K562 (cell line): Measurements from ENCODE around the gene LHX5. TPM values are rescaled to one million over a fixed set of nuclear protein-coding genes. Genes with fewer than 3 reads are reported as not detected.

Experiments used
- ATAC-seq: fragments of 200-7000 bp; cut with Tn5 transposase; 3 replicates; pipeline ENCODE4 v1.9.1; 2020; ENCODE audit warnings: moderate library complexity
- BruUV-seq: library from RNA; stranded (reverse); fragments of 400-500 nt; replicated peaks from 2 replicates; lab custom pipeline; 2021; lab: Mats Ljungman, UMichigan
- CTCF ChIA-PET: fragments of 300-600 bp; formaldehyde crosslinking; extraction: SDS; loops from one replicate; lab custom pipeline; 2021; ENCODE audit warnings: low intra/inter-chr PET ratio; lab: Yijun Ruan, JAX
- POLR2A ChIA-PET: fragments of 300-600, 350-650 bp; sonication (Branson Sonifier 250); formaldehyde crosslinking; extraction: SDS; loops from one replicate; lab custom pipeline; 2021; ENCODE audit warnings: antibody characterized with exemption, inconsistent platforms; lab: Yijun Ruan, JAX
- DNase-seq, 4 experiments: peaks; one replicate each; pipeline versions ENCODE4 v3.0.0 to v3.0.0-alpha.2; 2011 to 2018; ENCODE audit warnings: low spot score in 3 of 4, mixed read lengths in 3 of 4; ENCODE audit errors: extremely low read depth in 1 of 4
- FAIRE-seq: peaks from 2 replicates; lab custom pipeline; 2011; peaks lifted over from hg19 to GRCh38; lab: Jason Lieb, UNC
- H2AFZ ChIP-seq: 2 replicates; pipeline ENCODE4 v1.6.0; 2011; ENCODE audit warnings: low read depth, low read length, control low read depth, inconsistent platforms
- H3K27ac ChIP-seq: fragments of 200-600 bp; 3 replicates; pipeline ENCODE4 v1.8.0; 2011; ENCODE audit warnings: low read depth, mild to moderate bottlenecking, control low read depth, inconsistent platforms, low read length, moderate library complexity, mixed read lengths; ENCODE audit errors: extremely low read depth
- H3K27me3 ChIP-seq, 2 experiments: fragments of 300-600 bp in 1 of 2; 2 replicates in 1 of 2; 3 replicates in 1 of 2; pipeline versions ENCODE4 v1.6.0 to v1.8.0; 2011; ENCODE audit warnings: inconsistent platforms in 2 of 2, low read length in 2 of 2, mild to moderate bottlenecking in 1 of 2, mixed read lengths in 1 of 2, moderate library complexity in 1 of 2; ENCODE audit not compliant: control insufficient read depth in 2 of 2, insufficient read depth in 2 of 2
- H3K36me3 ChIP-seq: fragments of 300-600 bp; 3 replicates; pipeline ENCODE4 v1.8.0; 2011; ENCODE audit warnings: mild to moderate bottlenecking, low read length, inconsistent platforms; ENCODE audit not compliant: control insufficient read depth, insufficient read depth
- H3K4me1 ChIP-seq, 2 experiments: fragments of 200-600 bp in 1 of 2; replicated peaks in 1 of 2; 2 replicates in 1 of 2; 3 replicates in 1 of 2; pipeline versions ENCODE4 v1.5.1 to v1.8.0; 2011; ENCODE audit warnings: inconsistent platforms in 2 of 2, low read length in 2 of 2, mild to moderate bottlenecking in 1 of 2, mixed read lengths in 1 of 2, moderate library complexity in 1 of 2; ENCODE audit not compliant: control insufficient read depth in 2 of 2, insufficient read depth in 2 of 2
- H3K4me2 ChIP-seq: 2 replicates; pipeline ENCODE4 v1.6.1; 2011; ENCODE audit warnings: low read length, control low read depth, inconsistent platforms, mixed read lengths; ENCODE audit not compliant: insufficient read depth
- H3K4me3 ChIP-seq: fragments of 200-600 bp; sonication (generic), shearing (Covaris generic); 2 replicates; pipeline ENCODE4 v1.5.1; 2016; ENCODE audit warnings: control low read depth, inconsistent platforms
- H3K79me2 ChIP-seq: fragments of 200-600 bp; 3 replicates; pipeline ENCODE4 v1.8.0; 2011; ENCODE audit warnings: low read length, inconsistent platforms; ENCODE audit not compliant: control insufficient read depth, insufficient read depth
- H3K9ac ChIP-seq, 2 experiments: 2 replicates each; pipeline versions ENCODE4 v1.6.0 to v1.6.1; 2011; ENCODE audit warnings: low read depth in 2 of 2, low read length in 2 of 2, control low read depth in 1 of 2, inconsistent platforms in 1 of 2, mild to moderate bottlenecking in 1 of 2, mixed read lengths in 1 of 2; ENCODE audit not compliant: insufficient read depth in 1 of 2
- H3K9me1 ChIP-seq: one replicate; pipeline ENCODE4 v1.6.0; 2011; ENCODE audit warnings: inconsistent platforms, mild to moderate bottlenecking, low read length, moderate library complexity; ENCODE audit not compliant: control insufficient read depth, insufficient read depth
- H3K9me3 ChIP-seq: replicated peaks from 2 replicates; pipeline ENCODE4 v1.5.1; 2011; ENCODE audit warnings: low read depth, low read length, inconsistent platforms; ENCODE audit not compliant: control insufficient read depth, insufficient read depth
- H4K20me1 ChIP-seq: replicated peaks from 2 replicates; pipeline ENCODE4 v1.6.1; 2011; ENCODE audit warnings: low read length, inconsistent platforms, mixed read lengths; ENCODE audit not compliant: control insufficient read depth, insufficient read depth
- BCOR ChIP-seq: fragments of 450-650 bp; IDR thresholded peaks from 2 replicates; pipeline ENCODE4 v1.6.1; 2016
- BRD9 ChIP-seq: fragments of 450-650 bp; IDR thresholded peaks from 2 replicates; pipeline ENCODE4 v1.6.1; 2018; ENCODE audit warnings: low read depth; ENCODE audit not compliant: partially characterized antibody
- CEBPZ ChIP-seq: fragments of 150-350 bp; IDR thresholded peaks from 2 replicates; pipeline ENCODE4 v1.6.1; 2014; ENCODE audit warnings: low read depth, mild to moderate bottlenecking, low read length, borderline replicate concordance
- GABPB2 ChIP-seq: fragments of 250-450 bp; sonication (Bioruptor Pico); conservative IDR thresholded peaks from 2 replicates; pipeline ENCODE4 v1.5.1; 2021; ENCODE audit warnings: mild to moderate bottlenecking
- KLF1 ChIP-seq: fragments of 450-650 bp; IDR thresholded peaks from 2 replicates; pipeline ENCODE4 v1.6.1; 2016; ENCODE audit warnings: missing genetic modification characterization, missing compliant biosample characterization
- MTF1 ChIP-seq: fragments of 250-450 bp; sonication (Bioruptor Pico); IDR thresholded peaks from 2 replicates; pipeline ENCODE4 v1.9.0; 2021; ENCODE audit warnings: moderate library complexity, mild to moderate bottlenecking, inconsistent platforms, borderline replicate concordance
- MYC ChIP-seq, 2 experiments: fragments of 250-450 bp in 1 of 2; sonication (Bioruptor Pico) in 1 of 2; IDR thresholded peaks; 2 replicates each; pipeline versions ENCODE4 v1.5.1 to v1.6.1; 2012 to 2021; ENCODE audit warnings: low read depth in 2 of 2, borderline replicate concordance in 1 of 2, improper control_type of control experiment in 1 of 2, low read length in 1 of 2, mild to moderate bottlenecking in 1 of 2, moderate library complexity in 1 of 2
- POLR2G ChIP-seq: fragments of 200-400 bp; formaldehyde crosslinking; IDR thresholded peaks from 2 replicates; pipeline ENCODE4 v1.6.1; 2017; ENCODE audit warnings: low read depth, mild to moderate bottlenecking, antibody characterized with exemption, low read length, moderate library complexity
- SFPQ ChIP-seq: fragments of 200-400 bp; formaldehyde crosslinking; IDR thresholded peaks from 2 replicates; pipeline ENCODE4 v1.6.1; 2017; ENCODE audit warnings: mild to moderate bottlenecking, low read depth, low read length, moderate library complexity
- SMAD4 ChIP-seq: fragments of 250-450 bp; sonication (Bioruptor Pico); conservative IDR thresholded peaks from 2 replicates; pipeline ENCODE4 v1.8.0; 2021; ENCODE audit warnings: inconsistent platforms, mild to moderate bottlenecking, moderate library complexity
- SMARCB1 ChIP-seq: IDR thresholded peaks from 2 replicates; pipeline ENCODE4 v1.6.1; 2011; ENCODE audit warnings: improper control_type of control experiment, low read depth; ENCODE audit not compliant: insufficient read length
- TFE3 ChIP-seq: fragments of 450-650 bp; formaldehyde crosslinking; IDR thresholded peaks from 2 replicates; pipeline ENCODE4 v1.4.0; 2020; ENCODE audit warnings: mild to moderate bottlenecking, mixed read lengths
- THRAP3 ChIP-seq: fragments of 450-650 bp; IDR thresholded peaks from 2 replicates; pipeline ENCODE4 v1.6.1; 2016; ENCODE audit warnings: mild to moderate bottlenecking, inconsistent platforms, borderline replicate concordance
- ZKSCAN1 ChIP-seq: fragments of 150-350 bp; IDR thresholded peaks from 2 replicates; pipeline ENCODE4 v1.6.1; 2016; ENCODE audit warnings: low read depth, low read length
- ZNF184 ChIP-seq: sonication (generic); formaldehyde crosslinking; IDR thresholded peaks from 2 replicates; pipeline ENCODE4 v1.5.0; 2020; ENCODE audit warnings: missing genetic modification reagents
- ZNF583 ChIP-seq: fragments of 250-450 bp; sonication (Bioruptor Pico); IDR thresholded peaks from 2 replicates; pipeline ENCODE4 v1.4.0; 2020
- WGBS: fragments of 100-300 bp; shearing (Covaris generic); methylation state at CpG from one replicate; pipeline ENCODE4 v1.1.6; 2016; ENCODE audit warnings: low coverage, mixed read lengths; ENCODE audit not compliant: insufficient coverage; ENCODE audit errors: missing lambda C conversion rate; 5-methylcytosine and 5-hydroxymethylcytosine counted together
- in situ Hi-C: fragments of 300-500 bp; cut with MboI; formaldehyde crosslinking; loops from 4 replicates; pipeline ENCODE4 v1.15.0; 2018; ENCODE audit warnings: inconsistent platforms, mixed read lengths
- intact Hi-C: fragments of 100-400 bp; cut with micrococcal nuclease; formaldehyde crosslinking; loops from 2 replicates; pipeline ENCODE4 v1.14.2; 2022
- polyA plus RNA-seq, 8 experiments: library from polyadenylated mRNA; depleted of rRNA in 4 of 8; stranded (reverse) in 5 of 8; unstranded in 3 of 8; fragments of >200 nt; fragmentation: Nextera tagmentation in 2 of 8; fragmentation: Illumina TruSeq in 1 of 8; extraction: Ambion mirVana in 2 of 8; extraction: Trizol in 1 of 8; gene quantifications; 2 replicates each; pipeline versions ENCODE4 v1.2.1 to v1.2.3, GENCODE V29; 2011 to 2014; ENCODE audit warnings: inconsistent platforms in 1 of 8, missing spikeins in 1 of 8
- total RNA-seq, 7 experiments: library from RNA; depleted of rRNA in 6 of 7; stranded (reverse); fragments of >200 nt in 6 of 7; fragmentation: Illumina TruSeq in 2 of 7; extraction: Trizol in 2 of 7; gene quantifications; 2 replicates each; pipeline versions ENCODE4 v1.2.1 to v1.2.3, GENCODE V29; 2011 to 2021; ENCODE audit warnings: low replicate concordance in 1 of 7

The LHX5 gene
- total and polyA plus RNA-seq, 9 of the 15 experiments (the other 6 are each of a cell fraction or from before 2014, with no cell fraction given): 0.04 to 0.17 (median 0.05) TPM; not detected in 6

GRCh38 chr12:113413488-113413939 is 58.2 kb downstream of the LHX5 start:
- in situ Hi-C loops (loop anchor here (25.0 kb wide), 1 partner anchor 226 kb away; the partner anchor contains the start of genes DDX54 and RITA1), intact Hi-C loops (no loop called here)
- Histone ChIP-seq H2AFZ (peak overlapping the region; percentile 69), H4K20me1 (no peaks in the 10 kb centered on the region), H3K4me2 (no peak overlapping the region; the same call in 1 of the 2 replicates), H3K9ac (no peak overlapping the region), H3K27ac (no peak overlapping the region), H3K79me2 (no peaks in the 10 kb centered on the region), H3K36me3 (no peaks in the 10 kb centered on the region), H3K9me3 (no peaks in the 10 kb centered on the region), H3K4me1 (peaks cover 11 to 16% of the 10 kb centered on the region in 2 experiments), H3K27me3 (no peaks in the 10 kb centered on the region), H3K9me1 (no peaks in the 10 kb centered on the region), H3K4me3 (no peak overlapping the region)
- DNase-seq: peak in 3 of 4 experiments; percentile 28 to 44 (median 35)
- peak; percentile 48 for FAIRE-seq
- peak; percentile 42 for ATAC-seq
- no TSS peak for BruUV-seq
- WGBS: 10% methylated on average over 5 of the region's 11 CpGs
- ChIA-PET POLR2A (interaction anchor here (0.7 to 1.4 kb wide), 2 partner anchors 9 to 12 kb away, joined by 4 to 5 read pairs; no protein-coding TSS in a partner anchor), CTCF (no interaction called here)
- TF ChIP-seq ZKSCAN1: no peak
- peak; percentile 95 for TF ChIP-seq BCOR
- no peak for TF ChIP-seq SMARCB1
- TF ChIP-seq BRD9: no peak
- TF ChIP-seq MTF1: no peak
- TF ChIP-seq MYC (IDR thresholded peaks at IDR 0.05; ENCODE audit: low read depth, low read length): 0 out of 2 replicates have a peak, but pooled peaks have one; percentile 20
- TF ChIP-seq MYC (CRISPR knock-in tag; IDR thresholded peaks at IDR 0.05; ENCODE audit: borderline replicate concordance, low read depth): no peak
- TF ChIP-seq THRAP3: no peak
- TF ChIP-seq SFPQ: no peak
- no peak for TF ChIP-seq TFE3 (CRISPR knock-in tag)
- no peak for TF ChIP-seq KLF1 (tag)
- TF ChIP-seq ZNF184 (CRISPR knock-in tag): no peak
- TF ChIP-seq GABPB2 (CRISPR knock-in tag): no peak
- TF ChIP-seq CEBPZ: no peak
- TF ChIP-seq SMAD4: 0 out of 2 replicates have a peak, but pooled peaks have one; percentile 6
- no peak for TF ChIP-seq ZNF583
- TF ChIP-seq POLR2G: no peak
